K562 (cell line): ENCODE results near the gene PCNX3. TPM values are rescaled to one million over a fixed set of nuclear protein-coding genes. Genes with fewer than 3 reads are reported as not detected.
A peak's percentile ranks its signal among the peaks of the same experiment; 100 is the strongest.

ENCODE experiments used
- ATAC-seq: fragments of 200-7000 bp; cut with Tn5 transposase; 3 replicates; pipeline ENCODE4 v1.9.1; 2020; ENCODE audit warnings: moderate library complexity
- BruUV-seq: library from RNA; stranded (reverse); fragments of 400-500 nt; replicated peaks from 2 replicates; lab custom pipeline; 2021; lab: Mats Ljungman, UMichigan
- CTCF ChIA-PET: fragments of 300-600 bp; formaldehyde crosslinking; extraction: SDS; loops from one replicate; lab custom pipeline; 2021; ENCODE audit warnings: low intra/inter-chr PET ratio; lab: Yijun Ruan, JAX
- POLR2A ChIA-PET: fragments of 300-600, 350-650 bp; sonication (Branson Sonifier 250); formaldehyde crosslinking; extraction: SDS; loops from one replicate; lab custom pipeline; 2021; ENCODE audit warnings: antibody characterized with exemption, inconsistent platforms; lab: Yijun Ruan, JAX
- DNase-seq, 4 experiments: peaks; one replicate each; pipeline versions ENCODE4 v3.0.0 to v3.0.0-alpha.2; 2011 to 2018; ENCODE audit warnings: low spot score in 3 of 4, mixed read lengths in 3 of 4; ENCODE audit errors: extremely low read depth in 1 of 4
- FAIRE-seq: peaks from 2 replicates; lab custom pipeline; 2011; peaks lifted over from hg19 to GRCh38; lab: Jason Lieb, UNC
- H2AFZ ChIP-seq: 2 replicates; pipeline ENCODE4 v1.6.0; 2011; ENCODE audit warnings: low read depth, low read length, control low read depth, inconsistent platforms
- H3K27ac ChIP-seq: fragments of 200-600 bp; 3 replicates; pipeline ENCODE4 v1.8.0; 2011; ENCODE audit warnings: low read depth, mild to moderate bottlenecking, control low read depth, inconsistent platforms, low read length, moderate library complexity, mixed read lengths; ENCODE audit errors: extremely low read depth
- H3K27me3 ChIP-seq, 2 experiments: fragments of 300-600 bp in 1 of 2; 2 replicates in 1 of 2; 3 replicates in 1 of 2; pipeline versions ENCODE4 v1.6.0 to v1.8.0; 2011; ENCODE audit warnings: inconsistent platforms in 2 of 2, low read length in 2 of 2, mild to moderate bottlenecking in 1 of 2, mixed read lengths in 1 of 2, moderate library complexity in 1 of 2; ENCODE audit not compliant: control insufficient read depth in 2 of 2, insufficient read depth in 2 of 2
- H3K36me3 ChIP-seq: fragments of 300-600 bp; 3 replicates; pipeline ENCODE4 v1.8.0; 2011; ENCODE audit warnings: mild to moderate bottlenecking, low read length, inconsistent platforms; ENCODE audit not compliant: control insufficient read depth, insufficient read depth
- H3K4me1 ChIP-seq, 2 experiments: fragments of 200-600 bp in 1 of 2; replicated peaks in 1 of 2; 2 replicates in 1 of 2; 3 replicates in 1 of 2; pipeline versions ENCODE4 v1.5.1 to v1.8.0; 2011; ENCODE audit warnings: inconsistent platforms in 2 of 2, low read length in 2 of 2, mild to moderate bottlenecking in 1 of 2, mixed read lengths in 1 of 2, moderate library complexity in 1 of 2; ENCODE audit not compliant: control insufficient read depth in 2 of 2, insufficient read depth in 2 of 2
- H3K4me2 ChIP-seq: 2 replicates; pipeline ENCODE4 v1.6.1; 2011; ENCODE audit warnings: low read length, control low read depth, inconsistent platforms, mixed read lengths; ENCODE audit not compliant: insufficient read depth
- H3K4me3 ChIP-seq: fragments of 200-600 bp; sonication (generic), shearing (Covaris generic); 2 replicates; pipeline ENCODE4 v1.5.1; 2016; ENCODE audit warnings: control low read depth, inconsistent platforms
- H3K79me2 ChIP-seq: fragments of 200-600 bp; 3 replicates; pipeline ENCODE4 v1.8.0; 2011; ENCODE audit warnings: low read length, inconsistent platforms; ENCODE audit not compliant: control insufficient read depth, insufficient read depth
- H3K9ac ChIP-seq, 2 experiments: 2 replicates each; pipeline versions ENCODE4 v1.6.0 to v1.6.1; 2011; ENCODE audit warnings: low read depth in 2 of 2, low read length in 2 of 2, control low read depth in 1 of 2, inconsistent platforms in 1 of 2, mild to moderate bottlenecking in 1 of 2, mixed read lengths in 1 of 2; ENCODE audit not compliant: insufficient read depth in 1 of 2
- H3K9me1 ChIP-seq: one replicate; pipeline ENCODE4 v1.6.0; 2011; ENCODE audit warnings: inconsistent platforms, mild to moderate bottlenecking, low read length, moderate library complexity; ENCODE audit not compliant: control insufficient read depth, insufficient read depth
- H3K9me3 ChIP-seq: replicated peaks from 2 replicates; pipeline ENCODE4 v1.5.1; 2011; ENCODE audit warnings: low read depth, low read length, inconsistent platforms; ENCODE audit not compliant: control insufficient read depth, insufficient read depth
- H4K20me1 ChIP-seq: replicated peaks from 2 replicates; pipeline ENCODE4 v1.6.1; 2011; ENCODE audit warnings: low read length, inconsistent platforms, mixed read lengths; ENCODE audit not compliant: control insufficient read depth, insufficient read depth
- CBX3 ChIP-seq, 2 experiments: IDR thresholded peaks; 1 replicate in 1 of 2; 2 replicates in 1 of 2; pipeline ENCODE4 v1.6.1; 2012; ENCODE audit warnings: inconsistent platforms in 2 of 2, low read length in 2 of 2, borderline replicate concordance in 1 of 2, control low read depth in 1 of 2
- MAX ChIP-seq: sonication (generic); formaldehyde crosslinking; IDR thresholded peaks from 2 replicates; pipeline ENCODE4 v1.9.0; 2022; ENCODE audit warnings: mild to moderate bottlenecking, missing genetic modification reagents
- MNT ChIP-seq, 2 experiments: fragments of 450-650 bp; conservative IDR thresholded peaks; 2 replicates each; pipeline ENCODE4 v1.6.1; 2017; ENCODE audit warnings: mild to moderate bottlenecking in 2 of 2, moderate library complexity in 2 of 2
- RFX1 ChIP-seq: fragments of 450-650 bp; IDR thresholded peaks from 2 replicates; pipeline ENCODE4 v1.6.1; 2016; ENCODE audit warnings: mild to moderate bottlenecking, moderate library complexity
- RREB1 ChIP-seq: fragments of 250-450 bp; sonication (Bioruptor Pico); IDR thresholded peaks from 2 replicates; pipeline ENCODE4 v1.4.0; 2020
- TCF3 ChIP-seq: sonication (generic); formaldehyde crosslinking; IDR thresholded peaks from 2 replicates; pipeline ENCODE4 v1.4.0; 2020; ENCODE audit warnings: mild to moderate bottlenecking, missing genetic modification reagents
- ZNF444 ChIP-seq: fragments of 250-450 bp; sonication (Bioruptor Pico); IDR thresholded peaks from 2 replicates; pipeline ENCODE4 v1.4.0; 2020; ENCODE audit warnings: mild to moderate bottlenecking, moderate library complexity
- WGBS: fragments of 100-300 bp; shearing (Covaris generic); methylation state at CpG from one replicate; pipeline ENCODE4 v1.1.6; 2016; ENCODE audit warnings: low coverage, mixed read lengths; ENCODE audit not compliant: insufficient coverage; ENCODE audit errors: missing lambda C conversion rate; 5-methylcytosine and 5-hydroxymethylcytosine counted together
- in situ Hi-C: fragments of 300-500 bp; cut with MboI; formaldehyde crosslinking; loops from 4 replicates; pipeline ENCODE4 v1.15.0; 2018; ENCODE audit warnings: inconsistent platforms, mixed read lengths
- intact Hi-C: fragments of 100-400 bp; cut with micrococcal nuclease; formaldehyde crosslinking; loops from 2 replicates; pipeline ENCODE4 v1.14.2; 2022
- polyA plus RNA-seq, 8 experiments: library from polyadenylated mRNA; depleted of rRNA in 4 of 8; stranded (reverse) in 5 of 8; unstranded in 3 of 8; fragments of >200 nt; fragmentation: Nextera tagmentation in 2 of 8; fragmentation: Illumina TruSeq in 1 of 8; extraction: Ambion mirVana in 2 of 8; extraction: Trizol in 1 of 8; gene quantifications; 2 replicates each; pipeline versions ENCODE4 v1.2.1 to v1.2.3, GENCODE V29; 2011 to 2014; ENCODE audit warnings: inconsistent platforms in 1 of 8, missing spikeins in 1 of 8
- total RNA-seq, 7 experiments: library from RNA; depleted of rRNA in 6 of 7; stranded (reverse); fragments of >200 nt in 6 of 7; fragmentation: Illumina TruSeq in 2 of 7; extraction: Trizol in 2 of 7; gene quantifications; 2 replicates each; pipeline versions ENCODE4 v1.2.1 to v1.2.3, GENCODE V29; 2011 to 2021; ENCODE audit warnings: low replicate concordance in 1 of 7

PCNX3 gene
- total and polyA plus RNA-seq, 9 of the 15 experiments (the other 6 are each of a cell fraction or from before 2014, with no cell fraction given), result 0.11 to 47.8 (median 12.8) TPM

GRCh38 chr11:65615950-65616574, 486 bp downstream of the PCNX3 start (continued):
- TF ChIP-seq CBX3 (IDR thresholded peaks at IDR 0.05; ENCODE audit: borderline replicate concordance in 1 of 2, low read length in 2 of 2), result no peak
- no peak for TF ChIP-seq TCF3 (CRISPR knock-in tag)
- TF ChIP-seq RFX1, result no peak
- TF ChIP-seq ZNF444 (CRISPR knock-in tag), result no peak

GRCh38 chr11:65616575-65617001, 1.0 kb downstream of the PCNX3 start:
- ChIA-PET CTCF (no interaction called here), POLR2A (interaction anchor here (0.5 to 2.0 kb wide), 3 partner anchors 10 to 276 kb away, joined by 3 to 7 read pairs (median 4); no protein-coding TSS in a partner anchor)
- intact Hi-C loops, result no loop called here
- Histone ChIP-seq H3K4me2 (peak overlapping the region; percentile 90), H2AFZ (no peak overlapping the region), H3K9me3 (no peaks in the 10 kb centered on the region), H3K4me1 (peaks cover 24 to 70% of the 10 kb centered on the region in 2 experiments), H4K20me1 (no peaks in the 10 kb centered on the region; the same call in 1 of the 2 replicates), H3K27me3 (no peaks in the 10 kb centered on the region), H3K36me3 (peaks cover 59% of the 10 kb centered on the region; the same call in 2 of the 3 replicates), H3K27ac (peak overlapping the region; percentile 74), H3K9me1 (no peaks in the 10 kb centered on the region), H3K9ac (peak overlapping the region; percentile 85 to 97), H3K4me3 (peak overlapping the region; percentile 94), H3K79me2 (peaks cover 59% of the 10 kb centered on the region)
- DNase-seq (peak in 1 of 4 experiments; percentile 25), FAIRE-seq (no peak), ATAC-seq (no peak)
- in situ Hi-C loops, result no loop called here
- WGBS, result 13% methylated on average over 10 of the region's 10 CpGs
- BruUV-seq, result no TSS peak
- peak in 1 of 2 experiments; percentile 16; a peak in 1 of 4 replicates for TF ChIP-seq MNT (conservative IDR thresholded peaks at IDR 0.05)
- TF ChIP-seq RREB1 (CRISPR knock-in tag), result no peak
- 0 out of 2 replicates have a peak, but pooled peaks have one; percentile 33 for TF ChIP-seq MAX
